ENCODE results near the gene SP100.

DNA sequence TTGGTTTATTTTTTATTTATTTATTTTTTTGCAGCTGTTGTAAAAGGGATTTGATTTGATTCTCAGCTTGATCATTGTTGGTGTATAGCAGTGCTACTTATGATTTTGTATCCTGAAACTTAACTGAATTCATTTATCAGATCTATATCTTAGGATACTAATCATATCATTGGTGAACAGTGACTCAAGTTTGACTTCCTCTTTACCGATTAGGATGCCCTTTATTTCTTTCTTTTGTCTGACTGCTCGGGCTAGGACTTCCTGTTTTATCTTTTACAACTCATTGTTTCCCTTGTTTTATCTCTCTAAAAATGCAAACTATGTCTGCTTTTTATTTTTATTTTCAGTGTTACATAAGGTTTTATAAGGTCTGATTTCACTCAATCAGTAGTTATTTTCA is 23.6 kb downstream of the SP100 start:
- TF ChIP-seq, protein P1, sequence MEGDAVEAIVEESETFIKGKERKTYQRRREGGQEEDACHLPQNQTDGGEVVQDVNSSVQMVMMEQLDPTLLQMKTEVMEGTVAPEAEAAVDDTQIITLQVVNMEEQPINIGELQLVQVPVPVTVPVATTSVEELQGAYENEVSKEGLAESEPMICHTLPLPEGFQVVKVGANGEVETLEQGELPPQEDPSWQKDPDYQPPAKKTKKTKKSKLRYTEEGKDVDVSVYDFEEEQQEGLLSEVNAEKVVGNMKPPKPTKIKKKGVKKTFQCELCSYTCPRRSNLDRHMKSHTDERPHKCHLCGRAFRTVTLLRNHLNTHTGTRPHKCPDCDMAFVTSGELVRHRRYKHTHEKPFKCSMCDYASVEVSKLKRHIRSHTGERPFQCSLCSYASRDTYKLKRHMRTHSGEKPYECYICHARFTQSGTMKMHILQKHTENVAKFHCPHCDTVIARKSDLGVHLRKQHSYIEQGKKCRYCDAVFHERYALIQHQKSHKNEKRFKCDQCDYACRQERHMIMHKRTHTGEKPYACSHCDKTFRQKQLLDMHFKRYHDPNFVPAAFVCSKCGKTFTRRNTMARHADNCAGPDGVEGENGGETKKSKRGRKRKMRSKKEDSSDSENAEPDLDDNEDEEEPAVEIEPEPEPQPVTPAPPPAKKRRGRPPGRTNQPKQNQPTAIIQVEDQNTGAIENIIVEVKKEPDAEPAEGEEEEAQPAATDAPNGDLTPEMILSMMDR (optimal IDR thresholded peaks at IDR 0.05 in 1 of 3, IDR thresholded peaks at IDR 0.05 in 1 of 3, conservative IDR thresholded peaks at IDR 0.05 in 1 of 3; ENCODE audit: extremely low read depth in 1 of 3, insufficient read depth in 2 of 3, low read length in 3 of 3): no peak
- TF ChIP-seq EZH2 (IDR thresholded peaks at IDR 0.05; ENCODE audit: low read length): no peak
